B cell (primary cell): ENCODE results near the gene TTC21B. TPM values are rescaled to one million over a fixed set of nuclear protein-coding genes. Genes with fewer than 3 reads are reported as not detected.

ENCODE experiments used
- ATAC-seq: fragments of 200-7000 bp; cut with Tn5 transposase; one replicate; pipeline ENCODE4 v1.10.0; 2021; ENCODE audit warnings: low read depth, mild to moderate bottlenecking, moderate number of reproducible peaks, moderate library complexity
- CTCF ChIA-PET: fragments of 350-600 bp; sonication (Branson Sonifier 250); formaldehyde crosslinking; loops from one replicate; lab custom pipeline; 2021; ENCODE audit warnings: antibody characterized with exemption, inconsistent platforms; lab: Charles Lee
- POLR2A ChIA-PET: fragments of 350-600 bp; sonication (Branson Sonifier 250); formaldehyde crosslinking; loops from one replicate; lab custom pipeline; 2021; ENCODE audit warnings: antibody characterized with exemption; lab: Charles Lee
- DNase-seq: peaks from one replicate; pipeline ENCODE4 v3.0.0; 2013
- H2AFZ ChIP-seq: 2 replicates; pipeline ENCODE4 v1.6.1; 2012; ENCODE audit warnings: mild to moderate bottlenecking, low read depth, low read length; ENCODE audit not compliant: insufficient read depth, poor library complexity, severe bottlenecking
- H3K27ac ChIP-seq, 2 donors: 1 replicate in 1 of 2; 2 replicates in 1 of 2; pipeline ENCODE4 v1.5.1; 2012 to 2013; ENCODE audit warnings: low read length in 2 of 2, mild to moderate bottlenecking in 2 of 2, moderate library complexity in 1 of 2
- H3K27me3 ChIP-seq, 4 experiments: fragments of 200-600 bp in 1 of 4; sonication (generic) in 1 of 4; replicated peaks in 1 of 4; 1 replicate in 2 of 4; 2 replicates in 2 of 4; pipeline versions ENCODE4 v1.6.1 to v1.7.0; 2013 to 2016; ENCODE audit warnings: low read length in 3 of 4, mild to moderate bottlenecking in 2 of 4, mixed read lengths in 1 of 4, moderate library complexity in 1 of 4; ENCODE audit not compliant: insufficient read depth in 4 of 4, control insufficient read depth in 3 of 4; ENCODE audit errors: control extremely low read depth in 1 of 4
- H3K36me3 ChIP-seq, 2 experiments: replicated peaks in 1 of 2; 1 replicate in 1 of 2; 2 replicates in 1 of 2; pipeline versions ENCODE4 v1.6.1 to v1.7.1; 2013; ENCODE audit warnings: low read length in 1 of 2; ENCODE audit not compliant: insufficient read depth in 2 of 2, control insufficient read depth in 1 of 2; ENCODE audit errors: control extremely low read depth in 1 of 2, extremely low read depth in 1 of 2
- H3K4me1 ChIP-seq, 2 donors: fragments of 200-600 bp in 1 of 2; sonication (generic) in 1 of 2; 1 replicate in 1 of 2; 2 replicates in 1 of 2; pipeline versions ENCODE4 v1.5.1 to v1.6.1; 2013 to 2017; ENCODE audit warnings: low read length in 2 of 2; ENCODE audit not compliant: control insufficient read depth in 2 of 2, insufficient read depth in 2 of 2
- H3K4me2 ChIP-seq: replicated peaks from 2 replicates; pipeline ENCODE3; 2012; ENCODE audit warnings: mild to moderate bottlenecking, low read depth, low read length; ENCODE audit not compliant: poor library complexity, severe bottlenecking
- H3K4me3 ChIP-seq, 5 experiments: fragments of 200-600 bp in 1 of 5; sonication (generic) in 1 of 5; 1 replicate in 3 of 5; 2 replicates in 2 of 5; pipeline versions ENCODE4 v1.5.1 to v1.7.0; 2011 to 2016; ENCODE audit warnings: low read length in 4 of 5, mild to moderate bottlenecking in 4 of 5, low read depth in 2 of 5, control low read depth in 1 of 5, moderate library complexity in 1 of 5; ENCODE audit not compliant: insufficient read depth in 1 of 5; ENCODE audit errors: control extremely low read depth in 1 of 5, extremely low read depth in 1 of 5
- H3K79me2 ChIP-seq: fragments of 200-600 bp; sonication (generic); one replicate; pipeline ENCODE4 v1.6.0; 2016; ENCODE audit warnings: low read length; ENCODE audit not compliant: control insufficient read depth, insufficient read depth
- H3K9ac ChIP-seq: fragments of 200-600 bp; sonication (generic); 2 replicates; pipeline ENCODE4 v1.6.1; 2017; ENCODE audit warnings: mild to moderate bottlenecking, low read length, moderate library complexity
- H3K9me3 ChIP-seq, 3 donors: one replicate each; pipeline versions ENCODE4 v1.6.1 to v1.7.1; 2013; ENCODE audit warnings: low read length in 2 of 3; ENCODE audit not compliant: control insufficient read depth in 2 of 3, insufficient read depth in 1 of 3; ENCODE audit errors: control extremely low read depth in 1 of 3
- H4K20me1 ChIP-seq: 2 replicates; pipeline ENCODE4 v1.6.0; 2012; ENCODE audit warnings: mild to moderate bottlenecking, low read length; ENCODE audit not compliant: insufficient read depth, control insufficient read depth, poor library complexity, severe bottlenecking
- H3K27ac Mint-ChIP-seq: one replicate; pipeline ENCODE4 v1.8.0; 2021; ENCODE audit warnings: mixed read lengths
- H3K27me3 Mint-ChIP-seq: one replicate; pipeline ENCODE4 v1.8.0; 2021; ENCODE audit warnings: mixed read lengths
- H3K4me1 Mint-ChIP-seq: one replicate; pipeline ENCODE4 v1.8.0; 2021; ENCODE audit warnings: mixed read lengths
- H3K4me3 Mint-ChIP-seq: one replicate; pipeline ENCODE4 v1.8.0; 2021; ENCODE audit warnings: mixed read lengths
- H3K9me3 Mint-ChIP-seq: one replicate; pipeline ENCODE4 v1.8.0; 2022; ENCODE audit warnings: mixed read lengths; ENCODE audit not compliant: insufficient read depth
- CTCF ChIP-seq: fragments of 200-600 bp; IDR thresholded peaks from one replicate; pipeline ENCODE4 v1.8.0; 2022; ENCODE audit warnings: antibody characterized with exemption, mild to moderate bottlenecking
- EZH2 ChIP-seq: IDR thresholded peaks from 2 replicates; pipeline ENCODE4 v1.6.1; 2012; ENCODE audit warnings: borderline replicate concordance, low read depth, mild to moderate bottlenecking, moderate library complexity, low read length; ENCODE audit not compliant: insufficient read depth, poor library complexity, severe bottlenecking
- WGBS: methylation state at CpG from one replicate; pipeline ENCODE4 v1.1.5; 2013; ENCODE audit warnings: missing lambda C conversion rate; ENCODE audit not compliant: insufficient coverage; 5-methylcytosine and 5-hydroxymethylcytosine counted together
- intact Hi-C: fragments of 100-400 bp; cut with micrococcal nuclease; formaldehyde crosslinking; loops from one replicate; pipeline ENCODE4 v1.10.0; 2022
- polyA plus RNA-seq: library from polyadenylated mRNA; depleted of rRNA; stranded (reverse); fragments of >200 nt; gene quantifications from 2 replicates; pipeline ENCODE4 v1.2.3, GENCODE V29; 2012
- total RNA-seq, 2 donors: library from RNA; stranded (reverse); fragments of 120-200 nt in 1 of 2; gene quantifications; 1 replicate in 1 of 2; 2 replicates in 1 of 2; pipeline versions ENCODE4 v1.2.3 to v1.2.4, GENCODE V29; 2013 to 2022

TTC21B gene
- total and polyA plus RNA-seq, 2 donors (not counting 1 experiment from before 2014, with no cell fraction given) = 11.5 to 41.5 TPM

- H3K36me3 ChIP-seq = peaks cover 6 to 32% of the 10 kb centered on the region in 2 experiments
- H3K79me2 ChIP-seq = no peaks in the 10 kb centered on the region
- ATAC-seq = no peak
- no peak overlapping the region for H3K27ac Mint-ChIP-seq
- intact Hi-C loops = no loop called here
- no peaks in the 10 kb centered on the region for H3K9me3 Mint-ChIP-seq
- H3K4me3 ChIP-seq = no peak overlapping the region
- H3K27me3 ChIP-seq = no peaks in the 10 kb centered on the region
- no peaks in the 10 kb centered on the region for H3K9me3 ChIP-seq
- H3K9ac ChIP-seq = no peak overlapping the region
- H4K20me1 ChIP-seq = no peaks in the 10 kb centered on the region
- no peak overlapping the region for H3K4me3 Mint-ChIP-seq
- DNase-seq = no peak
- H3K4me2 ChIP-seq = no peak overlapping the region
- H3K4me1 Mint-ChIP-seq = no peaks in the 10 kb centered on the region
- H3K4me1 ChIP-seq = no peaks in the 10 kb centered on the region
- no peaks in the 10 kb centered on the region for H3K27me3 Mint-ChIP-seq
- ChIA-PET CTCF (no interaction called here), POLR2A (no interaction called here)
- no peak for TF ChIP-seq EZH2
- no peak for TF ChIP-seq CTCF
- H2AFZ ChIP-seq = no peak overlapping the region
- no peak overlapping the region for H3K27ac ChIP-seq
These were observed 39.9 kb downstream of the TTC21B start for GRCh38 chr2:165913636-165914035.

GRCh38 chr2:165911981-165912380 is 41.6 kb downstream of the TTC21B start:
- ATAC-seq = no peak
- Histone ChIP-seq H3K9ac (no peak overlapping the region), H3K36me3 (peaks cover 2 to 29% of the 10 kb centered on the region in 2 experiments), H3K27me3 (no peaks in the 10 kb centered on the region), H3K27ac (no peak overlapping the region), H3K9me3 (no peaks in the 10 kb centered on the region), H4K20me1 (no peaks in the 10 kb centered on the region), H3K4me2 (no peak overlapping the region), H3K4me3 (no peak overlapping the region), H3K79me2 (no peaks in the 10 kb centered on the region), H2AFZ (no peak overlapping the region), H3K4me1 (no peaks in the 10 kb centered on the region)
- intact Hi-C loops = no loop called here
- H3K27me3 Mint-ChIP-seq = no peaks in the 10 kb centered on the region
- no peak overlapping the region for H3K4me3 Mint-ChIP-seq
- ChIA-PET CTCF (interaction anchor here (1.7 kb wide), 1 partner anchor 510 kb away, joined by 6 read pairs; no protein-coding TSS in a partner anchor), POLR2A (no interaction called here)
- WGBS = no CpG with 5 or more reads among the region's 2 CpGs
- no peak for DNase-seq
- H3K27ac Mint-ChIP-seq = no peak overlapping the region
- no peaks in the 10 kb centered on the region for H3K4me1 Mint-ChIP-seq
- TF ChIP-seq CTCF (no peak), EZH2 (no peak)
- H3K9me3 Mint-ChIP-seq = no peaks in the 10 kb centered on the region
